ENCODE measurements around the gene ACTBL2. TPM values are rescaled to one million over a fixed set of nuclear protein-coding genes. Genes with fewer than 3 reads are reported as not detected.

The ACTBL2 gene
- total RNA-seq, 1 donor from 2014 or later = not detected

- Mint-ChIP-seq H3K27me3 (no peaks in the 10 kb centered on the region), H3K4me3 (no peak overlapping the region), H3K27ac (no peak overlapping the region), H3K4me1 (peaks cover 2% of the 10 kb centered on the region), H3K36me3 (ENCODE audit: low read depth) (no peaks in the 10 kb centered on the region), H3K9me3 (no peaks in the 10 kb centered on the region)
- intact Hi-C loops (cut with micrococcal nuclease) = no loop called here
- DNase-seq = no peak
These were observed 31.4 kb downstream of the ACTBL2 start for GRCh38 chr5:57450991-57451876.

GRCh38 chr5:57448751-57449150 is 33.9 kb downstream of the ACTBL2 start:
- H3K27ac Mint-ChIP-seq = no peak overlapping the region
- peaks cover 8% of the 10 kb centered on the region for H3K9me3 Mint-ChIP-seq
- intact Hi-C loops (cut with micrococcal nuclease) = no loop called here
- H3K27me3 Mint-ChIP-seq = peaks cover 3% of the 10 kb centered on the region
- no peak overlapping the region for H3K4me3 Mint-ChIP-seq
- DNase-seq = no peak
- no peaks in the 10 kb centered on the region for H3K36me3 Mint-ChIP-seq (ENCODE audit: low read depth)
- H3K4me1 Mint-ChIP-seq = peaks cover 2% of the 10 kb centered on the region

- H3K4me3 Mint-ChIP-seq = no peak overlapping the region
- H3K27me3 Mint-ChIP-seq = peaks cover 4% of the 10 kb centered on the region
- H3K27ac Mint-ChIP-seq = no peak overlapping the region
- no peak for DNase-seq
- H3K9me3 Mint-ChIP-seq = peaks cover 8% of the 10 kb centered on the region
- no peaks in the 10 kb centered on the region for H3K36me3 Mint-ChIP-seq (ENCODE audit: low read depth)
- intact Hi-C loops (cut with micrococcal nuclease) = no loop called here
- peaks cover 2% of the 10 kb centered on the region for H3K4me1 Mint-ChIP-seq
These were observed 34.3 kb downstream of the ACTBL2 start for GRCh38 chr5:57448287-57448686.

- H3K4me1 Mint-ChIP-seq = peaks cover 2% of the 10 kb centered on the region
- intact Hi-C loops (cut with micrococcal nuclease) = no loop called here
- H3K9me3 Mint-ChIP-seq = peaks cover 8% of the 10 kb centered on the region
- H3K4me3 Mint-ChIP-seq = no peak overlapping the region
- H3K27me3 Mint-ChIP-seq = peaks cover 4% of the 10 kb centered on the region
- no peak overlapping the region for H3K27ac Mint-ChIP-seq
- H3K36me3 Mint-ChIP-seq (ENCODE audit: low read depth) = no peaks in the 10 kb centered on the region
- DNase-seq = no peak
These were observed 35.0 kb downstream of the ACTBL2 start for GRCh38 chr5:57447658-57448057.

- peaks cover 8% of the 10 kb centered on the region for H3K9me3 Mint-ChIP-seq
- no peak overlapping the region for H3K27ac Mint-ChIP-seq
- no peak for DNase-seq
- H3K27me3 Mint-ChIP-seq = peaks cover 4% of the 10 kb centered on the region
- no peaks in the 10 kb centered on the region for H3K36me3 Mint-ChIP-seq (ENCODE audit: low read depth)
- no peak overlapping the region for H3K4me3 Mint-ChIP-seq
- H3K4me1 Mint-ChIP-seq = peaks cover 2% of the 10 kb centered on the region
- intact Hi-C loops (cut with micrococcal nuclease) = no loop called here
These were observed 35.6 kb downstream of the ACTBL2 start for GRCh38 chr5:57446966-57447365.

- no peaks in the 10 kb centered on the region for H3K36me3 Mint-ChIP-seq (ENCODE audit: low read depth)
- H3K9me3 Mint-ChIP-seq = peaks cover 8% of the 10 kb centered on the region
- intact Hi-C loops (cut with micrococcal nuclease) = no loop called here
- H3K27me3 Mint-ChIP-seq = peaks cover 4% of the 10 kb centered on the region
- no peak overlapping the region for H3K27ac Mint-ChIP-seq
- DNase-seq = no peak
- H3K4me3 Mint-ChIP-seq = no peak overlapping the region
- peaks cover 2% of the 10 kb centered on the region for H3K4me1 Mint-ChIP-seq
These were observed 36.9 kb downstream of the ACTBL2 start for GRCh38 chr5:57445705-57446037.

- peaks cover 8% of the 10 kb centered on the region for H3K9me3 Mint-ChIP-seq
- H3K36me3 Mint-ChIP-seq (ENCODE audit: low read depth) = no peaks in the 10 kb centered on the region
- H3K27ac Mint-ChIP-seq = no peak overlapping the region
- no peak for DNase-seq
- intact Hi-C loops (cut with micrococcal nuclease) = no loop called here
- no peak overlapping the region for H3K4me3 Mint-ChIP-seq
- peaks cover 4% of the 10 kb centered on the region for H3K27me3 Mint-ChIP-seq
- peaks cover 2% of the 10 kb centered on the region for H3K4me1 Mint-ChIP-seq
These were observed 37.5 kb downstream of the ACTBL2 start for GRCh38 chr5:57445006-57445704.

GRCh38 chr5:57442080-57442839 is 40.4 kb downstream of the ACTBL2 start:
- Mint-ChIP-seq H3K9me3 (peaks cover 11% of the 10 kb centered on the region), H3K4me1 (peaks cover 2% of the 10 kb centered on the region), H3K36me3 (ENCODE audit: low read depth) (no peaks in the 10 kb centered on the region), H3K27me3 (peaks cover 4% of the 10 kb centered on the region), H3K27ac (no peak overlapping the region), H3K4me3 (no peak overlapping the region)
- intact Hi-C loops (cut with micrococcal nuclease) = no loop called here
- no peak for DNase-seq

- no peak overlapping the region for H3K27ac Mint-ChIP-seq
- DNase-seq = no peak
- H3K27me3 Mint-ChIP-seq = peaks cover 4% of the 10 kb centered on the region
- no peak overlapping the region for H3K4me3 Mint-ChIP-seq
- intact Hi-C loops (cut with micrococcal nuclease) = no loop called here
- H3K4me1 Mint-ChIP-seq = peaks cover 2% of the 10 kb centered on the region
- H3K9me3 Mint-ChIP-seq = peaks cover 11% of the 10 kb centered on the region
- no peaks in the 10 kb centered on the region for H3K36me3 Mint-ChIP-seq (ENCODE audit: low read depth)
These were observed 41.1 kb downstream of the ACTBL2 start for GRCh38 chr5:57441557-57441956.

GRCh38 chr5:57439601-57440000 is 43.0 kb downstream of the ACTBL2 start:
- Mint-ChIP-seq H3K27ac (no peak overlapping the region), H3K9me3 (peaks cover 5% of the 10 kb centered on the region), H3K4me3 (no peak overlapping the region), H3K36me3 (ENCODE audit: low read depth) (no peaks in the 10 kb centered on the region), H3K4me1 (peaks cover 2% of the 10 kb centered on the region), H3K27me3 (peaks cover 3% of the 10 kb centered on the region)
- intact Hi-C loops (cut with micrococcal nuclease) = no loop called here
- no peak for DNase-seq

GRCh38 chr5:57437976-57438805 is 44.4 kb downstream of the ACTBL2 start:
- intact Hi-C loops (cut with micrococcal nuclease) = no loop called here
- H3K36me3 Mint-ChIP-seq (ENCODE audit: low read depth) = no peaks in the 10 kb centered on the region
- H3K27me3 Mint-ChIP-seq = peaks cover 2% of the 10 kb centered on the region

GRCh38 chr5:57436586-57436985 is 46.0 kb downstream of the ACTBL2 start:
- H3K9me3 Mint-ChIP-seq = peaks cover 3% of the 10 kb centered on the region
- no peak for DNase-seq
- no peaks in the 10 kb centered on the region for H3K4me1 Mint-ChIP-seq
- no peaks in the 10 kb centered on the region for H3K36me3 Mint-ChIP-seq (ENCODE audit: low read depth)
- no peak overlapping the region for H3K4me3 Mint-ChIP-seq
- H3K27ac Mint-ChIP-seq = no peak overlapping the region
- peaks cover 2% of the 10 kb centered on the region for H3K27me3 Mint-ChIP-seq
- intact Hi-C loops (cut with micrococcal nuclease) = no loop called here

More at GRCh38 chr5:57437976-57438805, 44.4 kb downstream of the ACTBL2 start:
- Mint-ChIP-seq H3K9me3 (peaks cover 3% of the 10 kb centered on the region), H3K4me1 (peaks cover 2% of the 10 kb centered on the region), H3K27ac (no peak overlapping the region), H3K4me3 (no peak overlapping the region)
- DNase-seq = no peak

GRCh38 chr5:57435701-57436134 is 46.9 kb downstream of the ACTBL2 start:
- Mint-ChIP-seq H3K4me3 (no peak overlapping the region), H3K27me3 (peaks cover 2% of the 10 kb centered on the region), H3K9me3 (peaks cover 3% of the 10 kb centered on the region), H3K4me1 (no peaks in the 10 kb centered on the region), H3K36me3 (ENCODE audit: low read depth) (no peaks in the 10 kb centered on the region), H3K27ac (no peak overlapping the region)
- no peak for DNase-seq
- intact Hi-C loops (cut with micrococcal nuclease) = no loop called here

Data from activated CD4-positive, alpha-beta T cell treated with anti-CD3 and anti-CD28 coated beads, Interleukin-2, amount 10 ng/mL, durations not matched to agents 24 days and 14 days (primary cell).